HCT116 (cell line): Measurements from ENCODE around the gene RNF145.

Experiments used
- CTCF ChIP-seq, 3 experiments: fragments of 200-600 bp in 1 of 3; sonication (generic) in 1 of 3; IDR thresholded peaks in 2 of 3; conservative IDR thresholded peaks in 1 of 3; 2 replicates each; pipeline ENCODE4 v1.5.1; 2012 to 2017; ENCODE audit warnings: low read depth in 2 of 3, low read length in 2 of 3, antibody characterized with exemption in 1 of 3, borderline replicate concordance in 1 of 3, control low read depth in 1 of 3, mild to moderate bottlenecking in 1 of 3, mixed read lengths in 1 of 3, mixed run types in 1 of 3, moderate library complexity in 1 of 3; ENCODE audit not compliant: insufficient read depth in 1 of 3
- EZH2 ChIP-seq: fragments of 200-600 bp; sonication (generic); IDR thresholded peaks from 2 replicates; pipeline ENCODE4 v1.6.1; 2017; ENCODE audit warnings: antibody characterized with exemption, mixed run types
- EZH2phosphoT487 ChIP-seq: fragments of 200-600 bp; IDR thresholded peaks from 2 replicates; pipeline ENCODE4 v1.6.1; 2018; ENCODE audit warnings: antibody characterized with exemption, borderline replicate concordance
- FOSL1 ChIP-seq: IDR thresholded peaks from 2 replicates; pipeline ENCODE4 v1.6.1; 2012; ENCODE audit warnings: low read depth
- JUND ChIP-seq: IDR thresholded peaks from 2 replicates; pipeline ENCODE4 v1.6.1; 2012
- POLR2A ChIP-seq: IDR thresholded peaks from 2 replicates; pipeline ENCODE4 v1.7.0; 2011; ENCODE audit warnings: borderline replicate concordance; ENCODE audit not compliant: insufficient read depth, insufficient read length; ENCODE audit errors: extremely low read depth
- POLR2AphosphoS5 ChIP-seq: IDR thresholded peaks from 2 replicates; pipeline ENCODE4 v1.6.1; 2011; ENCODE audit warnings: mild to moderate bottlenecking, low read depth, low read length, moderate library complexity
- SP1 ChIP-seq: IDR thresholded peaks from 2 replicates; pipeline ENCODE4 v1.6.1; 2012; ENCODE audit warnings: low read depth
- ZNF274 ChIP-seq: fragments of 200-500 bp; sonication (Bioruptor generic); IDR thresholded peaks from 2 replicates; pipeline ENCODE4 v1.6.1; 2014; ENCODE audit warnings: mild to moderate bottlenecking, low read depth, low read length, inconsistent platforms
- TF ChIP-seq, protein P1 (sequence below): IDR thresholded peaks from 2 replicates; pipeline ENCODE4 v1.6.1; 2012
- TF ChIP-seq, protein P2 (sequence below): IDR thresholded peaks from 2 replicates; pipeline ENCODE4 v1.6.1; 2012; ENCODE audit warnings: low read depth

DNA sequence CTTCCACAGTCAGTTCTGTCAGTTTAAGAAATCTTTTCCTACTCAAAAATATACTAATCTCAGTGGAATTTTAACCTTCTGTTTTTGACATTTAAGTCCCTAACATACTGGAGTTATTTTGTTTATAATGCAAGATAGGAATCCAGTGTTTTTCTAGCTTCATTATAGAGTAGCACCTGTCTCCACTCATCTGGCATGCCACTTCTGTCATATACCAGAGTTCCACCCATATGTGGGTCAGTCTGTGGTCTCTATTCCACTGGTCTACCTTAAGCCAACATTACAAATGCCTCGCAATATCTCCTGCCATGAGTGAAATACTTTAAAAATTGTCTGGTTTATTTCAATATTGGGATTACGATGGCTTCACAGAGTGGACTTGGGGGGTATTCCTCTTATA is 42.9 kb downstream of the RNF145 start:
- TF ChIP-seq CTCF (IDR thresholded peaks at IDR 0.05 in 2 of 3, conservative IDR thresholded peaks at IDR 0.05 in 1 of 3; ENCODE audit: borderline replicate concordance in 1 of 3, insufficient read depth in 1 of 3, low read depth in 2 of 3, low read length in 2 of 3) (no peak), JUND (no peak), POLR2AphosphoS5 (no peak), ZNF274 (no peak), POLR2A (no peak), FOSL1 (no peak), EZH2phosphoT487 (no peak), EZH2 (no peak), SP1 (no peak)
- TF ChIP-seq, protein P1, sequence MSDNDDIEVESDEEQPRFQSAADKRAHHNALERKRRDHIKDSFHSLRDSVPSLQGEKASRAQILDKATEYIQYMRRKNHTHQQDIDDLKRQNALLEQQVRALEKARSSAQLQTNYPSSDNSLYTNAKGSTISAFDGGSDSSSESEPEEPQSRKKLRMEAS: no peak
- TF ChIP-seq, protein P2, sequence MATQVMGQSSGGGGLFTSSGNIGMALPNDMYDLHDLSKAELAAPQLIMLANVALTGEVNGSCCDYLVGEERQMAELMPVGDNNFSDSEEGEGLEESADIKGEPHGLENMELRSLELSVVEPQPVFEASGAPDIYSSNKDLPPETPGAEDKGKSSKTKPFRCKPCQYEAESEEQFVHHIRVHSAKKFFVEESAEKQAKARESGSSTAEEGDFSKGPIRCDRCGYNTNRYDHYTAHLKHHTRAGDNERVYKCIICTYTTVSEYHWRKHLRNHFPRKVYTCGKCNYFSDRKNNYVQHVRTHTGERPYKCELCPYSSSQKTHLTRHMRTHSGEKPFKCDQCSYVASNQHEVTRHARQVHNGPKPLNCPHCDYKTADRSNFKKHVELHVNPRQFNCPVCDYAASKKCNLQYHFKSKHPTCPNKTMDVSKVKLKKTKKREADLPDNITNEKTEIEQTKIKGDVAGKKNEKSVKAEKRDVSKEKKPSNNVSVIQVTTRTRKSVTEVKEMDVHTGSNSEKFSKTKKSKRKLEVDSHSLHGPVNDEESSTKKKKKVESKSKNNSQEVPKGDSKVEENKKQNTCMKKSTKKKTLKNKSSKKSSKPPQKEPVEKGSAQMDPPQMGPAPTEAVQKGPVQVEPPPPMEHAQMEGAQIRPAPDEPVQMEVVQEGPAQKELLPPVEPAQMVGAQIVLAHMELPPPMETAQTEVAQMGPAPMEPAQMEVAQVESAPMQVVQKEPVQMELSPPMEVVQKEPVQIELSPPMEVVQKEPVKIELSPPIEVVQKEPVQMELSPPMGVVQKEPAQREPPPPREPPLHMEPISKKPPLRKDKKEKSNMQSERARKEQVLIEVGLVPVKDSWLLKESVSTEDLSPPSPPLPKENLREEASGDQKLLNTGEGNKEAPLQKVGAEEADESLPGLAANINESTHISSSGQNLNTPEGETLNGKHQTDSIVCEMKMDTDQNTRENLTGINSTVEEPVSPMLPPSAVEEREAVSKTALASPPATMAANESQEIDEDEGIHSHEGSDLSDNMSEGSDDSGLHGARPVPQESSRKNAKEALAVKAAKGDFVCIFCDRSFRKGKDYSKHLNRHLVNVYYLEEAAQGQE: no peak
